HG03095 (cell line): ENCODE data around the gene ITPK1.

Experiments used
- ATAC-seq: cut with Tn5 transposase; IDR thresholded peaks from one replicate; pipeline ENCODE4 v1.9.1; 2021; ENCODE audit warnings: moderate library complexity; ENCODE audit not compliant: unreplicated experiment

The ITPK1 gene

DNA sequence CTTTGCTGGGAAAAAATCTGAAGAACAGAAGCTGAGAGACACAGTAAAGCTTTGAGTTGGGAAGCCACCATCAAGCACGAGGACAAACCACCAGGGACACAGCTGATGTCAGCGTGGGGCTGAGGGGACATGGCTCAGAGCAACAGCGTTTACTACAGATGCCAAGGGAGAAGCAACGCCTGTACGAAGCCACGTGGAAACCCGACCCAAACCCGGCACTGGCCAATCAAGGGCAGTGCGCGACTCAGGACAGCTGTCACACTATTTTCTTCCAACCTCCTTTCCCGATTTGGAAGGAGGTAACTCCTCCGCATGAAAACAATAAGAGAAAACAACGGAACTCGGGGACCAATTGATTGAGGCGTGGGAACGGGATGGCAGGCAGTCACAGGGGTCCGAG is 213.0 kb downstream of the ITPK1 start:
- no peak for ATAC-seq

DNA sequence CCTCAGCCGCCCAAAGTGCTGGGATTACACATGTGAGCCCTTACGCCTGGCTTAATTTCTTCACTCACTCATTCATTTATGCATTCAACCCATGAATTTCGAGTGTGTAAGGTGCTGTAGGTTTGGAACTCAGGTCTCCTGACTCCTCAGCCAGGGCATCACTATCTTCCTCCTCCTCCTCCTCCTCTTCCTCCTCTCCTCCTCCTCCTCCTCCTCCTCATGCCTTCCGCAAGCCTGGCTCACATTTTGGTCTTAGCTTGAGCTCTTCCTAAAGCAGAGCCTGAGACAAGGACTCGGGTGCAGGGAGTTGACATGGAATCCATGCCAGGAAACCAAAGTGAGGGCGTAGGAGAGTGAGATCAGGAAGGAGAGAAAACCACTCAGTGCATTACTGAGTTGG is 213.5 kb downstream of the ITPK1 start:
- no peak for ATAC-seq

DNA sequence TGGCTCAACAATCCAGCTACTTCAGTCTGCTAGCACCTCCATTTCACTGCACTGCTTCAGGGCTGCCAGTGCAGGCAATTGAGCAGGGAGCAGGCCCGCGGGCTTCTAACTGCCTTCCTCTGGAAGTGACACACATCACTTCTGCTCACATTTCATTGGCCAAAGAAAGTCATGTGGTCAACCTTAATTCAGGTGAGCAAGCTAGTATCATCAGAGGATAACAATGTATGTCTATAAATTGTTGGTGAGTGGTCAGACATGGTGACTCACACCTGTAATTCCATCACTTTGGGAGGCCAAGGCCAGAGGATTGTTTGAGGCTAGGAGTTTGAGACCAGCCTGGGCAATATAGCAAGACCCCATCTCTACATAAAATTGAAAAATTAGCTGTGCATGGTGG is 215.1 kb downstream of the ITPK1 start:
- no peak for ATAC-seq

DNA sequence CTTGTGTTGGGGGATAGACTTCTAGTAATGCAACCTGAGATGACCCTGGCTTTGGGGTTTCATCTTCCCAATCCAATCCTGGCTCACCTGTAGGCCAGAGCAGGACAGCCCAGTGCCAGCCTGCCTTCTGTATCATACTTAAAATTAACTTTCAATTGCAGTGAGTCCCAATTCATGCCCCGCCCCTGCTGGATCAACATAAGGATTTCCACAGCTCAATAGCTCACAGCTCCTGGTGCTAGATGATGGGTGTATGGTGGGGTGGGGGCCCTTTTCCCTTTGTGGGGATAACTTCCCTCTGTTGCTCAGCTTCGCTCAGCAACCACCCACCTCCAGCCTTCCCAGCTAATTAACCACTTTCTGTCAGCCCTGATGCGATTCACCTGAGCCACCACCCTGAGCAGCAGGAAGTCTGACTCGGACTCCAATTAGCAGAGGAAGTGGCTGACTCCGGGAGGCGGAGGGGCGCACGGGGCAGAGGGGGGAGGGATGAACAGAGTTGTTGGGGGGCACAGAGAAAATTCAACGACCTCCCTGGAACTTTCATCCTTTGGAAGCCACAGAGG is 217.1 kb downstream of the ITPK1 start:
- no peak for ATAC-seq

GRCh38 chr14:92897922-92898565 is 217.7 kb downstream of the ITPK1 start:
- ATAC-seq, result no peak

DNA sequence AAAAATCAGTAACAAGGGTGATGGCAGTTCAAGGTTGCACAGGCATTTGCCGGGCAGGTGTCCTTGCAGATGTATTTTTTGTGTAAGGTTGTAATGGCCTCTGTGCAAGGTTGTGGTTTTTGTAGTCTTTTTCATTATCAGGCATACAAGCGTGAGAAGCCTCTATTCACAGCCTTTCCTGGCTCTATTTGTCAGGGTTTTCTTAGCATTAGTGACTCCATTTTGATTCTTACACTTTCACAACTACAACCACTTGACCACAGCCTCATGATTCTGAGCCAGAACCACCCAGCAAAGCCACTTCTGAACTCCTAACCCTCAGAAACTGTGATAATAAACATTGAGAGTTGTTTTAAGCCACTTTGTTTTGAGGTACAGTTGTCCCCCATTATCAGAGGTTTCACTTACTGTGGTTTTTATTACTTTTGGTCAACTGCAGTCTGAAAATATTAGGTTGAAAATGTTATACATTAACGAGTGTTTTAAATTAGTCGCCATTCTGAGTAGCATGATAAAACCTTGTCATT is 220.3 kb downstream of the ITPK1 start:
- no peak for ATAC-seq

DNA sequence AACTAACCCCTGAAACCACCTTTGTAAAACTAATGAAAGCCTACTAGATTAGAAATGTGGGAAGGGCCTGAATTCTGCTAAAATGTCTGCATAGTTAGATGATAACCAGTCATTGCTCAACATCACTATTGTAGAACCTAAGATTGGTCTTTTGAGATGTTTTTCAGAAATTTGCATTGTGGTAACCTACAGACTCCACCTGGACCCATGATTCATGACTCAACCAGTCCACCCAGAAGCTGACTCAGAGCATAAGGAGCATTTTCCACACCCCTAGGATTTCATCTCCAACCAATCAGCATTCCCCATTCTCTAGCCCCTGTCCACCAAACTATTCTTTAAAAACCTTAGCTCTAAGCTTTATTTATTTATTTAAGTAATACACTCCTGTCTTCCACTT is 223.1 kb downstream of the ITPK1 start:
- no peak for ATAC-seq

DNA sequence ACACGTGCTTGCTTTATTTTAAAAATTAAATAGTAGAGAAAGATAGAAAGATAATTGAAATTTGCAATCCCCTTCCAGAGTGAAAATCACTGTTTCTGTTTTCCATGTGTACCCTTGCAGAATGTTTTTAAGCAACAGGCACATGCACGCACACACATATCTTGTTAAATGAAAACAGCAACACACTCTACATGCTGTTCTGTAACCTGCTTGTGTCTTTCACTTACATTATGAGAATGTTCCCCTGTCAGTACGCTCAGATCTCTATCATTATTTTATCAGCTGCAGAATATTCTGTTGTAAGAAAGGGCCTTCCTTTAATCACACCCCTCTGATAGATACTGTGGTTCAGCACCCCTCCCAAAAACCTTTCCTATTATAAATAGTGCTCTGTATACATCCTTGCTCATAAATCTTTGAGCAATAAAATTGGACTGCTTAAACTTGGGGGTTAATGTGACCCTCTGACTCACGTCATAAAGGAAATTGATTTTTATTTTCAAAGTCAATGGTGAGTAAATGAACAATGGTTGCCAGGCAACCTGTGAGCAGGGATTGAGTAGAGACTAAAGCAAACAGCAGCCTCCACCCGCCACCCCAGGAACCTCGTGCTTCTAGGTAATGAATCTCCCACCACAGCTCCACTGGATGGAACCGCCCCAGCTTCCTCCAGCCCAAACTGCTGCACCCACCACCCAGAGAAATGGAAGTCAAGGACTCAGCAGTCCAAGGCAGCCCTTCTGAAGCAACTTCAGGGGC is 224.7 kb downstream of the ITPK1 start:
- ATAC-seq, result no peak

- no peak for ATAC-seq
Observed at GRCh38 chr14:92888896-92889295, 226.8 kb downstream of the ITPK1 start.

- ATAC-seq, result no peak
Observed at GRCh38 chr14:92887157-92887556, 228.6 kb downstream of the ITPK1 start.
